Fibroblast of skin of scalp (primary cell): ENCODE data around the gene DIP2C.
"Not testable (repeated sequence)": the region's sequence is repeated elsewhere in the genome, so short reads cannot be mapped to it uniquely, and the experiment has no call there.

Experiments
- DNase-seq: peaks from one replicate; pipeline ENCODE4 v3.0.0-alpha.2; 2013

The DIP2C gene

GRCh38 chr10:639751-640672 lies 49.5 kb downstream of the DIP2C start:
- no peak for DNase-seq

DNA sequence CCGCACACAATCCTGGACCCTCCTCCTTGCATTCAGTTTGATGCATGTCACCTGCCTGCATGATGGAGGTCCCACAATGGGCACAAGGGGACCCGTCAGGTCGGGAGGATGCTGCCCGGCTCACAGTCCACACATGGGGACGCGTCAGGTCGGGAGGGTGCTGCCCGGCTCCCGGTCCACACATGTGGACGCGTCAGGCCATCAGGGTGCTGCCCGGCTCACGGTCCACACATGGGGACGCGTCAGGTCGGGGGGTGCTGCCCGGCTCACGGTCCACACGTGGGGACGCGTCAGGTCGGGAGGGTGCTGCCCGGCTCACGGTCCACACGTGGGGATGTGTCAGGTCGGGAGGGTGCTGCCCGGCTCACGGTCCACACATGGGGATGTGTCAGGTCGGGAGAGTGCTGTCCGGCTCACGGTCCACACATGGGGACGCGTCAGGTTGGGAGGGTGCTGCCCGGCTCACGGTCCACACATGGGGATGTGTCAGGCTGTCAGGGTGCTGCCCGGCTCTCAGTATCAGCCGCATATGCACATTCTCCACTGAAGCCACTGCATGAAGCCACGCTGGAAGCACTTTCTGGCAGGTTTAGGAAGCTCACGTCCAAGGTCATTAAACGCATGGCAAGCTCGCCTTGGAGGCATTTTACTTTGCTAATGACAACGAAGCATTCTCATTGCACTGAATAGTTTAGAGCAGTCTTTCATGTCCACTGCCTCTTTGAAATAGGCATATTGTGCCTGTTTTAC lies 50.3 kb downstream of the DIP2C start:
- no peak for DNase-seq

- no peak for DNase-seq
Observed at GRCh38 chr10:637771-638195, 51.7 kb downstream of the DIP2C start.

DNA sequence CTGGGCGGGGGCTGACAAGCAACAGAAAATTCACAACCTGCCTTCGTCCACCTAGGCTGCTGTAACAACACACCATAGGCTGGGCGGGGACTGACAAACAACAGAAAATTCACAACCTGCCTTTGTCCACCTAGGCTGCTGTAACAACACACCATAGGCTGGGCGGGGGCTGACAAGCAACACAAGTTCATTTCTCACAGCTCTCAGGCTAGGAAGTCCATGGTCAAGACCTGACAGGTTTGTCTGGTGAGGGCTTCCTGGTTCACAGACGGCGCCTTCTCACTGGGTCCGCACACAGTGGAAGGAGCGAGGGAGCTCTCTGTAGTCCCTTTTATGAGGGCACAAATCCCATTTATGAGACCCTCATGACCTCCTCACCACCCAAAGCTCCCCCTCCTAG lies 52.2 kb downstream of the DIP2C start:
- DNase-seq, result no peak

- DNase-seq, result no peak
Observed at GRCh38 chr10:636769-637168, 52.7 kb downstream of the DIP2C start.

DNA sequence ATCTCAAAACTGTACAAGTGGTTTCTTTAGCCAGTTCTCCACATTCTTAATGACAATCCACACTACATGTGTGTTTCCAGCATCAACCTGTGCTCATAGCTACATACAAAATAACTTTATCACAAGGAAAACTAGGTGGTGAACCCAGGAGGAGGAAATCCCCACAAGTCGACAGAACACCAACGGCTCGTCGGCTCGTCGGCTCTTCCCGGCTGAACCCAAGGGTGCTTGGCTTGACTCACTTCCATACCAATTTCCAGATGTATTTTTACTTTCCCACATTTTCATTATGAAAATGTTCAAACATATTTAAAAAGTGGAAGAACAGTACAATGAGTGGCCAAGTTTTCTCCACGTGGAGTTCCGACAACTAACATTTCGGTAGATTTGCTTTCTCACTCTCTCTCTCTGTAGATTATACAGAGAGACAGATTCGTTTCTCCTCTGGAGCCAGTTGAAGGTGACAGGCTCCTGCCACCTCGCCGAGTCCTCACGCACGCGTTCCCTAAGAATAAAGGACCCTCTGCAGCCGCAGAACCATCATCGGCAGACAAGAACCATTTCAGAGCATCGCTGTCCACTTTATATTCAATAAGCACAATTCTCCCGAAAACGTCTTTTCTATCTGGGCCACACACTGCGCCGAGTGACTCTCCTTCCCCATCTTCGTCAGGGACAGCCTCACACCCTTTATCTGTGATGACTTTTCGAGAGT lies 53.3 kb downstream of the DIP2C start:
- no peak for DNase-seq

GRCh38 chr10:635088-635861 lies 54.2 kb downstream of the DIP2C start:
- no peak for DNase-seq

DNA sequence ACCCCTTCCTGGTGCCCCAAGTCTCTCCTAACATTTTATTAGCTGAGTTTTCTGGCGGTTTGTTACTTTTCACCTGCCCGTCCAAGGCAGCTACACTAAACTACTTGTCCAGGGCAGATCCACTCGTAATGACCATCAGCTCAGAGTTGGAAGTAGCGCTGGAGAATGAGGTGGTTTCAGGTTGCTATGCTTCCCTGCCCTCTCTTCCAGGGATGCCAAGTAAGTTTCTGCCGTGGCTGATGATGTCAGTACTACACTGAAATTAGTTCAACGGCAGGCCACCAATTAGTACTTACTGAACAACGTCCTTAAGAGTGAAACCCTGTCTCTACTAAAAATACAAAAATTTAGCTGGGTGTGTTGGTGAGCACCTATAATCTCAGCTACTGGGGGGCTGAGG lies 55.2 kb downstream of the DIP2C start:
- DNase-seq, result no peak

DNA sequence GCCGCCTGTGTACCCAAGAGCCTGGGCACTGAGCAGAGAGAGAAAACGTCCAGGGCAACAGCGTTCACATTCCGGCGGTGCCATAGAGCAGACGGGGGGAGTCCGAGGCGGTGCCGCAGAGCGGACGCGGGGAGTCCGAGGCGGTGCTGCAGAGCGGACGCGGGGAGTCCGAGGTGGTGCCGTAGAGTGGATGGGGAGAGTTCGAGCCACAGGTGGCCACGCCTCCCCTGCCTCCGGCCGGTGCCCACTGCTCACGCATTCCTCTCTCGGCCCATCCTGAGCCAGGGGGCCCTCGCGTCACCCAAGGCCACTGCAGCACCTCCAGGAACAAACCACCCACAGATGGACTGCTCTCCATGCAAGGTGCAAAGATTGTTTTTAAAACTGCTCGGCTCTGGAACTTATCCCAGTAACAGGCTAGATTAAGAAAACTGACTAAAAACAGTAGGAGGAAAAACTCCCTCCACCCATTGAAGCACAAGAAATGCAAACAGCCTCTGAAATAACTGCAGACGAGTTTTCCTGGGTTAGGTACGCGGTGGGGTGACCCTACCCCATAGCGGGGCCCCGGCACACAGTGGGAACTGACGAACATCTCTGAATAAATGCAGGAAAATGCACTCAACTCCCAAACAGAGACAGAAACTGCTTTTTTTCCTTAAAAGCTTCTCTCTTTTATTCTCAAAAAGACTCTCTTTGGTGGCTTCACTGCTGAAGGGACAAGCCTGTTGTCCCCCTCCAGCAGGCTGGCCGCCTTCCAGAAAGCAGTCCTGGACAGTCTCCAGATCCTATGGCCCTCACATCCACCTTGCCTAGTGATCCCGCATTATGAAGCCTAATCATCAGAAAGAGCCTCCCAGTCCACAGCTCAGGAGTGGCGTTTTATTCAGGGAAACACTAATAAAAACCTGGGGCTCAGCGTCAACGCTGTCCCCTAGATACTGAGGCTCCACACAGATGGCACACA lies 55.9 kb downstream of the DIP2C start:
- no peak for DNase-seq

DNA sequence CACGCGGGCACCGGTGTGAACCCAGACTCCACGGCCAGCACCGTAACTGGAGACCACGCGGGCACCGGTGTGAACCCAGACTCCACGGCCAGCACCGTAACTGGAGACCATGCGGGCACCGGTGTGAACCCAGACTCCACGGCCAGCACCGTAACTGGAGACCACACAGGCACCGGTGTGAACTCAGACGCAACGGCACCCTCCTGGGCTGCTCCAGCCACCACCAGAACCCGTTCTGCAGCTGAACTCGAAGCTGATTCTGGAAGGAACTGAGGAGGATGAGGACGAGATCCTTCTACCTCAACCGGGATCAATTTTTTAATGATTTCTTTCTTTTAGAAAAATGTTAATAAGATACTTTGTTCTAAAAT lies 56.7 kb downstream of the DIP2C start:
- DNase-seq, result not testable (repeated sequence)

- DNase-seq, result not testable (repeated sequence)
Observed at GRCh38 chr10:632155-632806, 57.2 kb downstream of the DIP2C start.

GRCh38 chr10:631266-631665 lies 58.2 kb downstream of the DIP2C start:
- DNase-seq, result no peak

DNA sequence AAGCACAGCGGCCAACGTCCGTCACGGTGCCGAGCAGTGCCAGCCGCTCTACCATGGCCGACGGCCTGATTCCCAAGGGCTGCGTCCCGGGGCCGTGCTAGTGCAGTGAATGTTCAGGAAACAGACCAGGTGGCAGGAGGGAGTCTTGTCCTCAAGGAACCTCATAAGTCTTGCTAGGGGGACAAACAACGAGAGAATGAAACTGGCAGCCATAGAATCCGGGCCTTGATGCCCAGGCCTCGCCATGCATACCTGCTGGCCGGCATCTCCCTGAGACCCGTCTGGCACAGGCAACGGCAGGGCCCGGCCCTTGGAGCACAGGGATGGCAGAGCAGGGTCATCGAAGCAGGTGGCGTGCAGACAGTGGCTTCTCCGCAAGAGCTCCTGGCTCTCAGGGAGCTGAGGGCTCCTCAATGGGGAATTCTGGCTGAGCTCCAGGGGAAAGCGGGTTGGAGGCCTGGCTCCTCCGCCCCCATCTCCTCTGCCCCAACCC lies 58.8 kb downstream of the DIP2C start:
- DNase-seq, result no peak

DNA sequence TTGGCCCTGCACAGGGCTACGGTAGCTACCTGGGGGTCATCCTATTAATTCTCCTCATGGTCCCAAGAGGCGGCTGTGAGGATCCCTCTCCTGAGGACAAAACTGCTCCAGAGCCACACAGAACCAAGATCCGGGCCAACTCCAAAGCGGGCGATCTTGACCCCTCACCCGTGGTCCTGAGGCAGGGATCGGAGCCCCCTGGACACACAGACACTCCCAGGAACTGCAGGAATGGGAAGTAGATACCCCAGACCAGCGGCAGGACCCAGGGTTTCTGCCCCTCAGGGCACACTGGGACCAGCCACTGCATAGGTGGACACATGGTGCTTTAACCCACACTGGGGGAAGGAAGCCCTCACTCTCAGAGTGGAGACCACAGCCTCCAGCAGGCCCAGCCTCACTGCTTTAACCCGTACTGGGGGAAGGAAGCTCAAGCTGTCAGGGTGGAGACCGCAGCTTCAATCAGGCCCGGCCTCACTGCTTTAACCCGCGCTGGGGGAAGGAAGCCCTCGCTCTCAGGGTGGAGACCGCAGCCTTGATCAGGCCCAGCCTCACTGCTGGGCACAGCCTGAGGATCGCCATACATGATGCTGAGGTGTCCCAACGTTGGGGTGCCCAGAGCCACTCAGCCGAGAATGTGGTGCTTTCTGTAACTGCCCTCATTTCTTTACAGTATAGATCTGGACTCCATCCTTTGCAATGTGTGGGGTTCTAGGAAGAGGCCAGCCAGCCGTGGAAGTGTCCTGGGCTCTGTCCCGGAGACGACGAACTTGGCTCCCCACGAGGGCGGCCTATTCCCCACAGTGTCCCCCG lies 60.1 kb downstream of the DIP2C start:
- no peak for DNase-seq

DNA sequence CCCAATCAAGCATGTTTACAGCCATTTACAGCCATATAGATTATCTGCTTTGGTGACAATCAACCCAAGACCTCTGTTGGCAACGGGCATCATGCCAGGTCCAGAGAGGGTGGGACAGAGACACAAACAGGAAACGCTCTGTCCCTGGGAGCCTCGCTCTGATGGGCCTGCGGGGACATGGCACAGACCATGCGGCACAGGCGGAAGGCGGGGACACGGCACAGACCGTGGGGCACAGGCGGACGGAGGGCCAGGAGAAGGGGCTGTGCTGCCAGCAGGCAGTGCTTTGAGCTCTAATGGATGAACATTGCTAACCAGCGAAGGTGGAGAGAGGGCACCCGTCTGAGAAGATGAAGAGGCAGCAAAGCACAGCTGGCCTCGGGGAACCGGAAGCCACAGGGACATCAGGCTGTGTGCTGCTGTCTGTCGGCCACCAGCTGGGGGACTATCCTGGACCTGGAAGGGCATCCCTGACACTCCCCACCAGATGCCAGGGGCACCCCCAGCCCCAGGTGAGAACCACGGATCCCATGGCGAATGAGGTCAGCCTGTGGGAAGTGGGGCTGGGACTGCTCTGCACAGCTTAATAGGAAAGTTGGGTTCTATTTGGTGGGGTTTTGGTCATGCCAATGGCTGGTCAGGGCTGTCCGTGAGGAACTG lies 61.0 kb downstream of the DIP2C start:
- DNase-seq, result no peak

DNA sequence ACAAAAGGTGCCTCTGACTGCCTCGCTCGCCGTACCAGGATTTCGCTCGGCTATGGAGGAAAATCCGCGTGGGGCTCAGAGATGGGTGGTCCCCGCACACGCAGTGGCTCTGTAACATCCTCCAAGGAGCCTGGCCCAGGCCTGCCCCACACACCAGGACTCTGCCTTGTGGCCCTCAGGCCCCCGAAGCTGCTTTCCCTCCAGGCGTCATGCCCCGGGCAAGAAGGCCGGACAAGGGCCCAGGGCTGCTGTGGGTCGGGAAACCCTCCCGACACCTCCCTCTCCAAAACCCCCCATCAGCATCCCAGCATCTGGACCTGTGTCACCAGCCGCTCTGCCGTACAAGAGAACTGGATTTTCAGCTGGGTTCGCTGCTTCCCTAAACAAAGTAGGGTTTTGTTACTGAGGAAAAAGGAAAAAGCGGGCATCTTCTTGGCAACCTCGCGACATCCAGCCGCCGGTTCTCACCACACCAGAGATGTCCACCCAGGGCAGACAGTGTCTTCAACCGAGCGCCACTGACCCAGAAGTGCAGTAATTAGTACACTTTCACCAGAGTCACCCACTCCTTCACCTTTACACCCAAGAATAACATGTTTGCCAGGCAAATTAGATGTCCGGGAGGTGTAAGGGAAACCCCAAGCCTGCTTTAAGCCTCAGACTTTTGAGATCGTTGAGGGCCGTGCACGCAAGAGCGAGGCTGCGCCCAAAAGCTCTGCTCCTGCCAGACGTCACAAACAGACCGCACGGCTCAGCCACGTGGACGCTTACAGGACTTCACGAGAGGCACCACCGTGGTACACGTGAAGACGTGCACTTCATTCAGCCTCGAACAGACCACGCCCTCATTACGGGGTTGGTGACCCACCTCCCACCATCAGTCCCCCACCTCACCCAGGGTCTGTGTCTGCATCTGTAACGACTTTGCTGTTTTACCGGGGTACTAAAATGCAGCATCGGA lies 62.2 kb downstream of the DIP2C start:
- no peak for DNase-seq
